Left ventricle myocardium inferior (tissue), 1 donor: Measurements from ENCODE around the gene PDE11A. TPM values are rescaled to one million over a fixed set of nuclear protein-coding genes. Genes with fewer than 3 reads are reported as not detected.

Source experiments
- DNase-seq: peaks from one replicate; pipeline ENCODE4 v3.0.0-alpha.2; 2020
- H3K27ac ChIP-seq: fragments of 200-600 bp; replicated peaks from 2 replicates; pipeline ENCODE4 v1.8.0; 2021
- H3K27me3 ChIP-seq: fragments of 200-600 bp; 2 replicates; pipeline ENCODE4 v1.8.0; 2021; ENCODE audit warnings: low read depth
- H3K36me3 ChIP-seq: fragments of 200-600 bp; 2 replicates; pipeline ENCODE4 v1.8.0; 2021
- H3K4me1 ChIP-seq: fragments of 200-600 bp; 2 replicates; pipeline ENCODE4 v1.8.0; 2021
- H3K4me3 ChIP-seq: fragments of 200-600 bp; 2 replicates; pipeline ENCODE4 v1.8.0; 2021; ENCODE audit warnings: mild to moderate bottlenecking, moderate library complexity
- H3K9me3 ChIP-seq: fragments of 200-600 bp; replicated peaks from 2 replicates; pipeline ENCODE4 v1.8.0; 2021
- intact Hi-C: fragments of 100-400 bp; cut with micrococcal nuclease; formaldehyde crosslinking; loops from one replicate; pipeline ENCODE4 v1.11.0; 2022
- total RNA-seq: library from RNA; stranded (reverse); fragmentation: NEBNext Ultra II Directional; extraction: Animal tissue kit (Norgen Biotek cat#: 25700); gene quantifications from one replicate; pipeline ENCODE4 v1.2.1, GENCODE V29; 2021
- TF ChIP-seq, protein P1 (sequence below): fragments of 200-600 bp; IDR thresholded peaks from 2 replicates; pipeline ENCODE4 v1.8.0; 2021; ENCODE audit warnings: antibody characterized with exemption, mild to moderate bottlenecking, borderline replicate concordance
- donor health status: DM: no; HTN: yes; CAD: no; lungs with severe emphysema.

PDE11A gene
- total RNA-seq, 1 donor from 2014 or later = 2.5 TPM

DNA sequence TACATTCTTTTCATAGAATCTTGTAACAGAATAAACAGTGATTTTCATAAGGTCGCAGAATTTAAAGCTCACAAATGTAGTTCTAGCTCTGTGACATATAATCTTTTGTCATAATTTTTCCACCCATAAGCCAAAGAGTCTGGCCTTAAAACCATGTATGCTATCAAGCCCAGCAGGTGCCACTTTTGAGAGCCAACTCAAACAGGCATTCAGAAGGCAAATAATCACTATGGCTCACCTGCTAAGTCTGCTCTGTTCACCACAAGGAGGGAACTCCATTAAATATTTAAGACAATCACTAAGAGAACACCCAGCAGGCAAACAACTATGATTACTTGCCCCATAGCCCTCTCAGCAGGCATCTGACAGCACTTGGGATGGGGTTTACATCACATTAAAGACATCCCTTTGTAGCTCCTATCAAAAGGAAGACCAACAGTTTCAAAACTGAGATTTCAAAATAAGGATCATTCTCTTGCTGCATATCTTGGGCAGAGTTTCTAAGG is 241.6 kb downstream of the PDE11A start:
- Histone ChIP-seq H3K4me3 (no peak overlapping the region), H3K4me1 (no peaks in the 10 kb centered on the region), H3K9me3 (peaks cover 29% of the 10 kb centered on the region), H3K36me3 (no peaks in the 10 kb centered on the region), H3K27ac (no peak overlapping the region), H3K27me3 (no peaks in the 10 kb centered on the region)
- DNase-seq = no peak
- intact Hi-C loops = no loop called here
- TF ChIP-seq, protein P1, sequence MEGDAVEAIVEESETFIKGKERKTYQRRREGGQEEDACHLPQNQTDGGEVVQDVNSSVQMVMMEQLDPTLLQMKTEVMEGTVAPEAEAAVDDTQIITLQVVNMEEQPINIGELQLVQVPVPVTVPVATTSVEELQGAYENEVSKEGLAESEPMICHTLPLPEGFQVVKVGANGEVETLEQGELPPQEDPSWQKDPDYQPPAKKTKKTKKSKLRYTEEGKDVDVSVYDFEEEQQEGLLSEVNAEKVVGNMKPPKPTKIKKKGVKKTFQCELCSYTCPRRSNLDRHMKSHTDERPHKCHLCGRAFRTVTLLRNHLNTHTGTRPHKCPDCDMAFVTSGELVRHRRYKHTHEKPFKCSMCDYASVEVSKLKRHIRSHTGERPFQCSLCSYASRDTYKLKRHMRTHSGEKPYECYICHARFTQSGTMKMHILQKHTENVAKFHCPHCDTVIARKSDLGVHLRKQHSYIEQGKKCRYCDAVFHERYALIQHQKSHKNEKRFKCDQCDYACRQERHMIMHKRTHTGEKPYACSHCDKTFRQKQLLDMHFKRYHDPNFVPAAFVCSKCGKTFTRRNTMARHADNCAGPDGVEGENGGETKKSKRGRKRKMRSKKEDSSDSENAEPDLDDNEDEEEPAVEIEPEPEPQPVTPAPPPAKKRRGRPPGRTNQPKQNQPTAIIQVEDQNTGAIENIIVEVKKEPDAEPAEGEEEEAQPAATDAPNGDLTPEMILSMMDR = no peak

DNA sequence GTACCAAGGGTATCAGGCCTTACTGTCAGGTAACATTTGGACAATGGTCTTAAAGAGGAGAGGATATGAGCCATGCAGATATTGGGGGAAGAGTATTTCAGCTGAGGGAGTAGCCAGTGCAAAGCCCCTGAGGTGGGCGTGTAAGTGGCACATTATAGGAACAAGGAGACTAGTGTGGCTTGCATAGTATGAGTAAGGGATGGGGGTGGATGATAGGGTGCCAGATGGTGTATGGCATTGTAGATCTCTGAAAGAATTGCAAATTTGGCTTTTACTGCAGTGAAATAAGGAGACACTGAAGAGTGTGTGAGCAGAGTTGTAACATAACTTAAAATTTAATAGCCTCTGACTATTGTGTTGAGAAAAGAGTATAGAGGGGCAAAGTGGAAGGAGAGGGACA is 244.0 kb downstream of the PDE11A start:
- TF ChIP-seq, protein P1 = no peak
- no peak for DNase-seq
- H3K9me3 ChIP-seq = peaks cover 5% of the 10 kb centered on the region
- intact Hi-C loops = no loop called here
- H3K36me3 ChIP-seq = no peaks in the 10 kb centered on the region
- H3K4me3 ChIP-seq = no peak overlapping the region
- no peaks in the 10 kb centered on the region for H3K4me1 ChIP-seq
- no peak overlapping the region for H3K27ac ChIP-seq
- H3K27me3 ChIP-seq = no peaks in the 10 kb centered on the region

DNA sequence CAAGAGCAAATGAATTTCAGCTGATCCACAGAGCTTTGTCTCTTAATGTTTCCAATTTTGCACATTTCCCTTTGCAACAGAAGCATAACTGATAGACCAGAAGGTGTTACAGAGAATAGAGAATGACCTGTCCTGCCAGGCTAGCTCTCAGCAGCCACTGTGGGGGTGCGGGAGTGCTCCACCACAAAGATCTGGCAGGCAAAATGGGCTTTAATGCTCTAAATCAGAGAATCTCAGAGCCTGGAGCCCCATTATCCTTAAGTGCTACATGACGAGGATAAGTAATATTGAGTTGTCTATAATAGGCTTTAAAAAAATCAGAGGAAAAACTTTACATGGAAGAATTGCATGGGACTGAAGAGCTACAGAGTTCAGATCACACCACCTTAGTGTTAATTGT is 245.7 kb downstream of the PDE11A start:
- no peak overlapping the region for H3K4me3 ChIP-seq
- H3K27ac ChIP-seq = no peak overlapping the region
- no peaks in the 10 kb centered on the region for H3K4me1 ChIP-seq
- no peaks in the 10 kb centered on the region for H3K9me3 ChIP-seq
- intact Hi-C loops = no loop called here
- no peak for DNase-seq
- no peaks in the 10 kb centered on the region for H3K27me3 ChIP-seq
- TF ChIP-seq, protein P1 = no peak
- H3K36me3 ChIP-seq = no peaks in the 10 kb centered on the region

DNA sequence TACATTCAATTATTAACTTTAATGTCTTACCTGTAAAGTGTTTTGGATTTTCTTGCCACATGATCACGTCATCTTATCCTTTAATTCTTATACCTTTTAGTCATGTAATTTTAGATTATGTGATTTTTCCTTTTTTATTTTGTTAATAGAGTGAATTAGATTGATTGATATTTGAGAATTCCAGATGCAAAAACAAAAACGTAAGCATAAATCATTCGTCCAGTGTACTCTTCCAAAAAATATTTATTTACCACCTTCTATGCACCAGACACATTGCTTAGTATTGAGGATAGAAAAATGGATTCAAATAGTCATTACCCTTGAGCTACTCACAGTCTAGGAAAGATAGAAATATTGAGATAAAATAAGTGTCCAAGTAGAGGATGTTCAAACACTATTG is 249.6 kb downstream of the PDE11A start:
- no peak for DNase-seq
- no peaks in the 10 kb centered on the region for H3K36me3 ChIP-seq
- intact Hi-C loops = no loop called here
- no peak overlapping the region for H3K27ac ChIP-seq
- no peaks in the 10 kb centered on the region for H3K9me3 ChIP-seq
- no peaks in the 10 kb centered on the region for H3K4me1 ChIP-seq
- TF ChIP-seq, protein P1 = no peak
- H3K27me3 ChIP-seq = no peaks in the 10 kb centered on the region
- no peak overlapping the region for H3K4me3 ChIP-seq

- intact Hi-C loops = no loop called here
- TF ChIP-seq, protein P1 = no peak
- Histone ChIP-seq H3K36me3 (no peaks in the 10 kb centered on the region), H3K4me1 (no peaks in the 10 kb centered on the region), H3K27me3 (no peaks in the 10 kb centered on the region), H3K9me3 (no peaks in the 10 kb centered on the region), H3K4me3 (no peak overlapping the region), H3K27ac (no peak overlapping the region)
- DNase-seq = no peak
These were observed 254.2 kb downstream of the PDE11A start for GRCh38 chr2:177818412-177818811.
